SK-N-MC (cell line): ENCODE results near the gene HABP2.

Experiments used
- EZH2 ChIP-seq: fragments of 200-600 bp; sonication (generic); IDR thresholded peaks from one replicate; pipeline ENCODE4 v1.6.1; 2017; ENCODE audit warnings: antibody characterized with exemption
- FOXP2 ChIP-seq: optimal IDR thresholded peaks from 2 replicates; pipeline ENCODE3; 2011; ENCODE audit warnings: mild to moderate bottlenecking, moderate library complexity; ENCODE audit not compliant: insufficient read depth; ENCODE audit errors: extremely low read length, control extremely low read depth
- POLR2AphosphoS5 ChIP-seq: IDR thresholded peaks from 2 replicates; pipeline ENCODE4 v1.6.1; 2012; ENCODE audit warnings: mild to moderate bottlenecking, low read depth, low read length, borderline replicate concordance

GRCh38 chr10:113589201-113589770, 36.4 kb downstream of the HABP2 start:
- TF ChIP-seq FOXP2 (no peak), EZH2 (no peak), POLR2AphosphoS5 (no peak)
